HG02970 (cell line): ENCODE data around the gene PHC2.

Experiments used
- ATAC-seq: cut with Tn5 transposase; IDR thresholded peaks from one replicate; pipeline ENCODE4 v1.9.1; 2021; ENCODE audit warnings: mild to moderate bottlenecking, moderate library complexity, moderate number of reproducible peaks; ENCODE audit not compliant: unreplicated experiment, low FRiP score

Gene PHC2

GRCh38 chr1:33391343-33392078 is 39.4 kb downstream of the PHC2 start:
- no peak for ATAC-seq

DNA sequence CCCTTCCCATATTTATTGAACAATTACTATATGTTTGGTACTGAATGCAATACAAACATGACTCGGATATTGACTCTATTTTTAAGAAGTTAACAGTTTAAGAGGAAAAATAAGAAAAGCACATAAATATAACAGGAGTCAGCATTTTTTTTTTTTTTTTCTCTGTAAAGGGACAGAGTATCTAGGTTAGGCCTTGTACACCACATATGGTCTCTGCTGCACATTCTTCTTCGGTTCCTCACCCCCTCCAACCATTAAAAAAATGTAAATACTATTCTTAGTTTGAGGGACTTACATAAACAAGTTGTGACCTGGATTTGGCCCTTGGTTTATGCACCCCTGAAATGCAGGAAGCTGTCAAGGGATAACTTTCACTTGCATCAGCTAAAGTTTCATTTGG is 40.4 kb downstream of the PHC2 start:
- no peak for ATAC-seq

- ATAC-seq, result no peak
Measured at GRCh38 chr1:33388805-33389771, 41.8 kb downstream of the PHC2 start.

DNA sequence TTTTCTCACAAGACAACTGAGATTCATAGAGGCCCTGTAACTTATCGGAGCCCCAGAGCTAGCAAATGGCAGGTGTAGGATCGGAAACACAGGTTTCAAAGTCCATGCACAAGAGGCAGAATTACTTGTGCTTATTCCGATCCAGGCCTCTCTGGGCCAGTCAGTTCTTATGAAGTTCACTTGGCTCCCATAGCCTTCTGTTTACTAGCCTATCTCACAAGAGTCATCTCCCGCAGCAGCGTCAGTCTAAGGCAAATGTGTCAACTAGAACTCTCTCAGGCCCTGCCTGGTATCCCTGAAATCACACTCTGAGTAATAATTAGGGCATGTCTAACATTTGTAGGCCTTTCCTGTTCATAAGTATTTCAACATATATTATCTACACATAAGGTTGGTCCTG is 43.3 kb downstream of the PHC2 start:
- ATAC-seq, result no peak

DNA sequence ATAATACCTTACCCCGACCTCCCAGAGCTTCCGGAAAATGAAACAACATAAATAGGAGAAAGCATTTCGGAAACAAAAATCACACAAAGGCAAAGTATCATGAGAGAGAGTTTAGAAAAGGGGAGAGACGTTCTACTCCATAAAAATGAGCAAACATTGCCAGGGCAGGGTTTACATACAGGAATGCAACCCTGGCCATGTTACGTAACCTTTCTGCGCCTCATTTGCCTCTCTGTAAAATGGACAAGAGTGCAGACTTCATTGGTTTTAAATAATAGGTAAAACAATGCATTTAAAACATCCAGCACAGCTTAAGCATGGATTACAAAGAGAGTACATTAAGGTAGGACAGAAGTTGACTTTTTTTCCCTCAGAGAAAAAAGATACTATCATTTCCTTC is 45.6 kb downstream of the PHC2 start:
- no peak for ATAC-seq

GRCh38 chr1:33384040-33384812 is 46.7 kb downstream of the PHC2 start:
- ATAC-seq, result no peak

- no peak for ATAC-seq
Measured at GRCh38 chr1:33383489-33383888, 47.4 kb downstream of the PHC2 start.

DNA sequence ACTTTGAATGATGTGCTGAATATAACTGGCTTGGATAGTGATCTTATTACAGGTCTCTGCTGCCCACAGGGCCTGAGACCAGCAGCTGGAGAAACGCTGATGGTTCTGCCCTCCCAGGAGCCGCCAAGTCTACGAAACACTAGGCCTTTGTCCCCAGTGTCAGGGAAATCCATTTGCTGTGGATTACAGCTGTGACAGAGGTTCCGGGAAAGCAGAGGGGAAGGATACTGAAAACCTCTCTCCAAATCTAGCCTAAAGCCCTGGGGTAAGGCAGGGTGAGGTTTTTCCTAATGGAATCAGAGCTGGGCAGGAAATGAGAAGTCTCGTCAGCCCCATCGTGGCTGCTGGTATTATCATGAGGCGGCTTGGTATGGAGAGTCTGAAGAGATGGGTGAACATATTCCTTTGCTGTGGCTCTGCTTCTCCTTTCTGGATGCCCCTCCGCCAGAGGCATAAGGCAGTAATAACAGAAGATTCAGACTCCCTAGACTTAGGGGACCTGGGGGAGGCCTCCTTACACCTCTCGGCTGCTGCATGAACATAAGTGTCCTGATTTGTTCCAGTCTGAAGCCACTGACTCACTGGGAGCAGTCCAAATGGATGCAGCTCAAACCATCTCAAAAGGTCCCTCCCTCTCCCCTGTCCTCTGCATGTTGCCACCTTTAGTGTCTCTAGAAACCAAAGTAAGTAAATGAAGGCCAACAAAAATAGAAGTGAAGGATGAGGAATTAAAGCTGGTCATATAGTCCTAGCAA is 48.1 kb downstream of the PHC2 start:
- ATAC-seq, result no peak

DNA sequence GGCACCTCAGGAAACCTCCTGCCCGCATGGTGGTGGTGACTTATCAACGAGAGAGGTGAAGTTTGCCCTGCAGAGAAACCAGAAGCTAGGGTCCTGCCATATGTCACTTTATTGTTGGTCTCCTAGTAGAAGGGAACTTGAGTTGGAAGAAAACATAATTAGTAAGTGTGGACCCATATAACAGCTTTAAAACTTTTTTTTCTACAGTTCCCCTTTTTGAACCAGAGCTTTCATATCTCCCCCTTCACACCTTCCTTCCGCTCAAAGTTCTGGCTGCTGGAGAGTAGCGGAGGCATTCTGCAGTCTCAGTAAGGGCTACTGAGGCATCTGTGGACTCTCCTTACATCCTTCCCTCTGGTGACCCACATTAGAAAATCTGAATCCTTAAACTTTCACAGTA is 48.9 kb downstream of the PHC2 start:
- ATAC-seq, result no peak

GRCh38 chr1:33380811-33381210 is 50.1 kb downstream of the PHC2 start:
- ATAC-seq, result no peak

- ATAC-seq, result no peak
Measured at GRCh38 chr1:33379631-33380354, 51.1 kb downstream of the PHC2 start.

DNA sequence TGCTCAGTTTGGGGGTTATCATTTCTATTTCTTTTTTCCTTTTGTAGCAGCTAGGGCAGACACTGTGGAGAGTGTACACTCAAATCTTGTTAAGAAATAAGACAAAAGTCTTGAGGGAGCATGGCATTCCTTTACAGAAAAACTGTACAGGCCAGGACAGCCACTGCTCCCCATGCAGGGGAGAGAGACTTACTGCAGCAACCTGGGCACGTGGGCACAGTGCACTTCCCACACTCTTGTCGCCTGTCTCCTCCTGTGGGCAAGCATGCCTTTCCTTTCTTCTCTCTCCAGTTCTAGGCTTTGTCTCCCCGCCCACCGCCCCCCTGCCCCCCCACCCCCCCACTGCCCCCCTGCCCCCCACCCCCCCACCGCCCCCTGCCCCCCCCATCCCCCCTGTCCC is 51.9 kb downstream of the PHC2 start:
- ATAC-seq, result no peak

DNA sequence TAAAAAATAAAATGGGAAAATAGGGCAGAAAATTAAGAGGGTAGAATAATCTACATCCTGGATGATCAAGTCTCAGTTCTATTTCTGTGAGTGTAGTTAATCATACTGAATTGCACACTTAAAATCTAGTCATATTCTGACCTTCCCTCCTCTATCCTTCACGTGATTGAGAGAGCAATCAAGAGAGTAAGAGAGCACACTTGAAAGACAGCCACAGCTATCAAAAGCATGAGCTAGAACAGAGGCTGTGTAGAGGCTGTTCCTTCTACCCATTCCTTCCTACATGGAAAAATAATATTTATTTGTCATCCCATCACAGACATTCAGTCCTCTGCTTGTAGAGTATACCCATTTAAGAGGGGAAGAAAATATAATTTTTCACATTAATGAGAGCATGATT is 52.4 kb downstream of the PHC2 start:
- ATAC-seq, result no peak

GRCh38 chr1:33377756-33378155 is 53.1 kb downstream of the PHC2 start:
- ATAC-seq, result no peak

GRCh38 chr1:33377013-33377412 is 53.9 kb downstream of the PHC2 start:
- ATAC-seq, result no peak

DNA sequence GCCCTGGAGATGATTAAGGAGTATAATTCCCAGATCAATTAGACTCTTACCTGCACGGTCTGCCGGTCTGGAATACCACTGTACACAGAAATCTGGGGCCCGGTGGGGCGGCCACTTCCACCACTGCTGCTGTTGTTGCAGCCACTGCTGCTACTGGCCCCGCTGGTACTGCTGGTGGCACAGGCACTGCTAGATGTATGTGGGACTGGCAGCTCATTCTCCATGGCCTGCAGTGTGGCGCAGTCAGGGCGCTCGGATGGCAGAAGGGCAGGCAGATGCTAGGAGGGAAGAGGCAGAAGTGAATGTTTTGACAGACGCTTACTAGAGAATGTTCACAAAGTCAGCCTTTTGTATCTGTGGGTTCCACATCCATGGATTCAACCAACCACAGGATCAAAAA is 55.6 kb downstream of the PHC2 start:
- no peak for ATAC-seq

DNA sequence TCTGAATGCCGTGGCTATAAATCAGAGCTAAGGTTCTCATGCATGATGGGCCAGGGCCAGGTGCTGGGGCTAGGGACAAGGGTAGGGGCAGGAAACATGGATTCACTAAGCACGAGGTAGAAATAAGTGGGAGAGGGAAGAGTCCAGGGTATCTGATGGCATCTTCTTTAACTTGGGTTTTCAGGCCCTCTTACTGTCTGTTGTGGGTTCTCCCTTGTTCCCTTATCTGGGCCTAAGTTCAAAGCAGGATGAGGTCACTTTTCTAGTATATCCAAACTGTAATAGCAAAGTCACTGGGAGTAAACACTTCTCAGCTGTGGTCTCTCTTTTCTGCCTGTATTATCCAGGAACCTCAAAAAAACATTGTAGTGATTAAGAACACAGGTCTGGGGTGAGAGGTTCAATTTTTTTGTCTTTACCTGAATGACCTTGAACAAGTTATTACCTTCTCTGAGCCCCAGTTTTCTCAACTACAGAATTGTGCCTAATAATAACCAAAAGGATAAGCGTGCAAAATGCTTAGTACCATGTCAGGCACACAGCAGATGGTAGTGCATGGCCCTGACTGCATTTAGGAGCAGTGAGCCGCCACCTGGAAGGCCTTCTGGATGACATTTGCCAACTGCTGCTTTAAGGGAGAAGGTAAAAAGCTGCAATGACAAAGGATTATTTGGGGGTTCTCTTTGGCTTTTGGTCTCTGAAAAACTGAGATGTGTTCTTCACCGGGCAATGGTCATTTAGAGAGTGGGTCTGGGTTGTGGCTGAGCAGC is 56.4 kb downstream of the PHC2 start:
- ATAC-seq, result no peak

DNA sequence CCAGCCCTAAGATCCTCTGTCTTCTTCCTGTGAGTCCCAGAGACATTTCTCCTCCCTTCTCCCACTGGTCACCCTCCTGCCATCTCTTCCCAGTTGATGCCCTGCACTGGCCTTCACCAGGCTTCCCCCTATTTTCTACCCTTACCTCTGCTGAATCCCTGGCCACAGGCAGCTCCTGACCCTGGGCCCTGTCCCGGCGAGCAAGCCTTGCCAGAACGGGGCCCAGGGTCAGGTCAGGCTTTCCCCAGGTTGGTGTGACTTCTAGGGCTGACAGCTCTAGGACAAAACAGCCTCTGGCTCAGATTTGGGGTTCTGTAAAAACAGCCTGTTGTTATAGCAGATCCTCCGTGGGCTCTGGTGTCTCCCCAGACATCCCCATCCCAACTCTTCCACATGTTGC is 57.3 kb downstream of the PHC2 start:
- ATAC-seq, result no peak

DNA sequence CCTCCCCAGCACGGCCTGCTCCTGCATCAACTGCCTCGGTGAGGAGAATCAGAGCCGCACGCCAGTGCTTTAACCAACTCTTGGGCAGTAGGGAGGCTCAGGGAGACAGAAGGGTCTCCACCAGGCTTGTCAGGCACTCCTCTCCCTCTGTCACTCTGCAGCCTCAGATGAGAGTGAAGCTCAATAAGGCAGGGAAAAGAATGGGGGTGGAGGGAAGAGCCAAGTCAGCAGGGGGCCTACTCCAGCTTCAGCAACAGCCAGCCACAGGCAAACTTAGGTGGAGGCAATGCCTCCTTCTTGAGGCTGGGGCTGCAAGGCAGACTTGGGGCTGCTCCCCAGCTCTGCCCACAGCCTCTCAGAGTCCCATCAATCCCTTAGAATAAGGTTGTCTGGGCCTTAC is 58.2 kb downstream of the PHC2 start:
- ATAC-seq, result no peak
